ENCODE measurements around the gene CFDP1.
"Not testable (repeated sequence)": the region's sequence is repeated elsewhere in the genome, so short reads cannot be mapped to it uniquely, and the experiment has no call there.

CFDP1 gene

DNA sequence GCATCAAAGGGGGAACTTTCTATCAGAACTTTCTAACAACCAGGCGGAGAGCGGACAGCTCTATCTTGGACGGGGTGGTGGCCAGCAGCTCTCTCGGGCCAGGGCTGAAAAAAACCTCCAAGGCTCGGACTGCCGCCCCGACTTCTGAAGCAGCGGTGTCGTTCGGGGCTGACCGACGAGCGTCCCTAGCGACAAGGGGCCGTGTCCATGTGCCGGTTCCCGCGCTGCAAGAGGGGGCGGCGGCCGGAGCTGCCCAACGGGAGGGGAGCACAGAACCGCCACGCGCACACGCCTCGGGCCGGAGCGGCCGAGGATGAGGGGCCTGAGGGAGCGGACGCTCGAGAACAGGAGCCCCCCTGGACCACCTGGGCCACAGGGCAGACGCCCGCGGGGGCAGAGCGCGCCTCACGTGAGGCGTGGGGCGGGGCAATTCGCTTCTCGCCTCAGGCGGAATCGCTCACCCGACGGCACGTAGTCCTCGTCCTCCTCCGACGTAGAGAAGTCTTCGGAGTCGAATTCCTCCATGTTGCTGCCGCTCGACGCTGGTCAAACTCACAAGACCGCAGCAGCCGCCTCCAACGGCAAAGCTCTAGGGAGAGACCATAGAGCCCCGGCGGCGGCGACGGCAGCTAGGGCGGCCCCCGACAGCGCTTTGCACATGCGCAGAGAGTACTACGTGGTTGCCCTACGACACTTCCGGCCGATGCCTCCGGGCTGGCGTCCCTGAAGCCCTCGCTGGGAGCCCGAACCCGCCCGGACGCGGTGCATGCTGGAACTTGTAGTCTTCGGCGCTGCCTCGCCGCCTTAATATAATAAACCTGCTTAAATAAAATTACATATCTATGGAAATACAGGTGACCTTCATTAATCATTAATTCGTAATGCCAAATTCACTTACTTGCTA lies at the start of gene CFDP1:
Gene CFDP1 (minus strand): TSS at position 676 of the 904 bp plus-strand sequence. CDS start 151 bp downstream, at position 525.
- DNase-seq (ENCODE audit: low read depth) = peak; percentile 59

GRCh38 chr16:75482434-75483205 lies 49.3 kb upstream of the CFDP1 start:
- no peak for DNase-seq (ENCODE audit: low read depth)

GRCh38 chr16:75481475-75481874 lies 48.2 kb upstream of the CFDP1 start:
- DNase-seq (ENCODE audit: low read depth) = no peak

DNA sequence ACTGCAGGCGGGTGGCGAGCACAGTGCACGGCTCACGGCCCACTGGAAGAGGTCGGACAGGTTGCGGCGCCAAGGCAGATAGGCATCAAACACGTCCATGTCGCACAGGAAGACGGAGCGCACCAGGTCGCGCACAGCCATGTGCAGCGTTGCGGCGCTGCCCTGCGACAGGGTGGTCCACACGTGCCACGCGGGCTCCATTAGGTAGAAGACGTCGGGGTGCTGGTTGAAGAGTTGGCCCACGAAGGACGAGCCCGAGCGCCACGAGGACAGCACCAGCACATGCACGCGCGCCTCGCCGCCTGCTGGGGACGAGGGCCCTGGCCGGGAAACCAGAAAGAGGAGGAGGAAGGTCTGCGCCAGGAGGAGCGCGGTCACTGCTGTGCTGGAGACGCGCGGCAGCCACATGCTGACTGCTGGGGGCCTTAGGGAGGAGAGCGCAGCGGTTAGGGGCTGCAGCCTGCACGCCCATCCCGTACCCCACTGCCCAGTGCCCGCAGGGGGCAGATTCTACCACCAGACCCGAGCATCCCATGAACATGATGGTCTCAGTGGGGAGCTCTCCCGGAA lies 46.2 kb upstream of the CFDP1 start:
- no peak for DNase-seq (ENCODE audit: low read depth)

DNA sequence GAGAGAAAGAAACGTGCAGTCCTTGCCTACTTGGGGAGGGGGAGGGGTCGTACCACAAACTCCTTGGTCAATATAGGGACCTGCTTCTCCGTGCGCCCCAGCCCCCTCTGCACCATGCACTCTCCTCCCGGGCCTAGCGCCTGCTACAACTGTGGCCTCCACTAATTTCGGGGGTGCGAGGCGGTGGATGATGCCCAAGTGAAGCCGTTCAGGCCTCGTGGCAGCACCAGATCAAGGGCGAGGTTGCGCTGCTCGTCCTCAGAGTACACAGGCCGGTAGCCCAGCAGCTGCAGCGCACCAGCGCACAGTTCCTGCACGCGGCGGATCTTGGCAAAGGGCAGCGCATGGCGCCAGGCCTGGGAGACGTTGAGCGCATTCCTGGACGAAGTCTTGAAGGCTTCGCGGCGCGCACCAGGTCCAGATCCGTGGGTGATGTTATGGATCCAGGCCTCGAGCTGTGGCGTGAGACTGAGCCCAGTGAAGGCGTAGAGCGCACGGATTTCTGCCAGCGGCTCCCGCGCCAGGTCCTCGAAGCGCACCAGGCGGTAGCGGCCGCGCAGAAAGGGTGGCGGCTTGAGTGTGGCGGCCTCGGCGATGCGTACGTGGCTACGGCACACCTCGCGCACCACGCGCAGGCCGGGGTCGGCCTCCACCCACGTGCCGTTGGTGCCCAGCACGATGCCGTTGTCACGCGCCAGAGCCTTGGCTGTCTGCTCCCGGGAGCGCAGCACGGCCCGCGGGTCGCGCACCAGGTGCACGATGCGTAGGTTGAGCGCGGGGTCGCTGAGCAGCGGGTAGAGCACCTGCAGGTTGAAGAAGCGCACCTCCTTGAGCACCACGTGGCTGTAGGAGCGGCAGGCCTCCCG lies 45.4 kb upstream of the CFDP1 start:
- no peak for DNase-seq (ENCODE audit: low read depth)

- DNase-seq (ENCODE audit: low read depth) = no peak
Observed at GRCh38 chr16:75477680-75478473, 44.6 kb upstream of the CFDP1 start.

DNA sequence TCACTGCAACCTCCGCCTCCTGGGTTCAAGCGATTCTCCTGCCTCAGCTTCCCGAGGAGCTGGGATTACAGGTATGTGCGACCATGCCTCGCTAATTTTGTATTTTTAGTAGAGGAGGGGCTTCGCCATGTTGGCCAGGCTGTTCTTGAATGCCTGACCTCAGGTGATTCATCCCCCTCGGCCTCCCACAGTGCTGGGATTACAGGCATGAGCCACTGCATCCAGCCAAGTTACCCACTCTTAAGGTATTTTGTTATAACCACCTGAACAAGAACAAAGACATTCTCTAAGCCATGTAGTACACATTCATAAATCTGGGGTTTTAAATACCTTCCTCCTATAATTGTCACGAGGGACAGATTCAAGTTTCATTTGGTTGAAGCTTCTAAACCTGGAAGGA lies 43.5 kb upstream of the CFDP1 start:
- no peak for DNase-seq (ENCODE audit: low read depth)

DNA sequence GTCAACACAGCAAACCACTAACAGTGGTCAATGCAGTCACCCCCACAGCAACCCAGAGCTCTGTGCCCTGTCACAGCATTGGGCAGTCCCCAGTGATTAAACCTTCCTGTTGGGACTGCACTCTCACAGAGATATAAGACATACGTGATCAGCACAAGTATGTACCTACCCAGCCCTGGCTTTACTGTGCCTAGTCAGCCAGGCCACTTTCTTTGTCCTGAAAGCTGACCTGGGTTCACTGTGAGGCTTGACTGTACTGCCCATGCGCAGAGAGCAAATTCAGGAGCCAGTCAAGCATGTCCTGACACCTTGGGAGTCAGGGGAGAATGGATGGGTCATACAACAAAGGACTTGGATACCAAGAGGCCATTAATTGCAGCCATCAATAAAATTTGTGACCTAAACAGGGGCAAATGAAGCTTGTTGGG lies 42.1 kb upstream of the CFDP1 start:
- DNase-seq (ENCODE audit: low read depth) = no peak

GRCh38 chr16:75472908-75473877 lies 39.9 kb upstream of the CFDP1 start:
- DNase-seq (ENCODE audit: low read depth) = no peak

GRCh38 chr16:75471723-75472633 lies 38.7 kb upstream of the CFDP1 start:
- no peak for DNase-seq (ENCODE audit: low read depth)

DNA sequence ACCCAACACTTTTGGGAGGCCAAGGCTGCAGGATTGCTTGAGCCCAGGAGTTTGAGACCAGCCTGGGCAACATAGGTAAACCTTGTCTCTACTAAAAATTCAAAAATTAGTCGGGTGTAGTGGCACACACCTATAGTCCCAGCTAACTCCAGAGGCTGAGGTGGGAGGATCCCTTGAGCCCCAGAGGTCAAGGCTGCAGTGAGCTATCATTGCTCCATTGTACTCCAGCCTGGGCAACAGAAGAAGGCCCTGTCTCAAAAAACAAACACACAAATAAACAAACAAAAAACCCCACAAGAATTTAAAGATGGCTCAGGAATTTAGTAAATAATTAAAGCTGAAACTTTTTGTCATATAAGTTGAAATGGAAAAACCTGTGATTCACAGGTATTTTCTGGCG lies 33.5 kb upstream of the CFDP1 start:
- DNase-seq (ENCODE audit: low read depth) = no peak

DNA sequence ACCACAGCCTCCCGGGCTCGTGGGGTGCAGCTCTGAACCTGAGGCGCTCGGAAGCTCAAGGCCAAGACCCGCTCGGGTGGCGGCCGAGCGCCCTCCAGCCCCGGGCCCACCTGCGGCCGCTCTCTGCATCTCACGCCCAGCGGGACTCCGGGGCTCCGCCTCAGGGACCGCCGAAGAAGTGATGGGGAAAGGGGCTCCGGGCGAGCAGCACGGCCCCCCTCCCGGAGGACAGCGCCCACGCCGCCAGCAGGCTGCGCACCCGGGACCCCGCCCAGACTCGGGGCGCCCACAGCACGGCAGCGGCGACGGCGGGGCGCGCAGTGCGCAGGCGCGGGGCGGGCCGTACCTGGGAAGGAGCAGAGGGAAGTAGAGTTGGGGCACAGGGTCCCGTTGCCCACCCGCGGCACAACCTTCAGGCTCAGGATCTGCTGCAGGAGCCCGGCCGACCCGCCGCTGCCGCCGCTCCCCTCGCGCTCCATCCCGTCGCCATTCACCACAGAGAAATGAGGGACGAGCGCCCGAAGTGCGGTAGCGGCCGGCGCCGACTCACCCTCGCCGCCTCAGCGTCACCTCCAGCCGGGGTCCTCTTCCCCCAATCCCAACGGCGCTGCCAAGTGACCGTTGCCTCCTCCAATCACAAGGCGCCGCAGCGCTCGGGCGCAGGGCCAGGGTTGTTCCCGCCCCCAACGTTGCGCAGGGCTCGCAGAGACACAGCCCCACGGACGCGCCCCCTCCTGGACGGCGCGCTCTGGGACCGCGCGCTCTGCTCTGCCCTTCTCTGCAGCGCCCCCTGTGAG lies 31.0 kb upstream of the CFDP1 start, which contains the start of gene TMEM170A:
Gene TMEM170A (minus strand): TSS at position 568 of the 797 bp plus-strand sequence. CDS start 89 bp downstream, at position 479.
- DNase-seq (ENCODE audit: low read depth) = peak; percentile 83

DNA sequence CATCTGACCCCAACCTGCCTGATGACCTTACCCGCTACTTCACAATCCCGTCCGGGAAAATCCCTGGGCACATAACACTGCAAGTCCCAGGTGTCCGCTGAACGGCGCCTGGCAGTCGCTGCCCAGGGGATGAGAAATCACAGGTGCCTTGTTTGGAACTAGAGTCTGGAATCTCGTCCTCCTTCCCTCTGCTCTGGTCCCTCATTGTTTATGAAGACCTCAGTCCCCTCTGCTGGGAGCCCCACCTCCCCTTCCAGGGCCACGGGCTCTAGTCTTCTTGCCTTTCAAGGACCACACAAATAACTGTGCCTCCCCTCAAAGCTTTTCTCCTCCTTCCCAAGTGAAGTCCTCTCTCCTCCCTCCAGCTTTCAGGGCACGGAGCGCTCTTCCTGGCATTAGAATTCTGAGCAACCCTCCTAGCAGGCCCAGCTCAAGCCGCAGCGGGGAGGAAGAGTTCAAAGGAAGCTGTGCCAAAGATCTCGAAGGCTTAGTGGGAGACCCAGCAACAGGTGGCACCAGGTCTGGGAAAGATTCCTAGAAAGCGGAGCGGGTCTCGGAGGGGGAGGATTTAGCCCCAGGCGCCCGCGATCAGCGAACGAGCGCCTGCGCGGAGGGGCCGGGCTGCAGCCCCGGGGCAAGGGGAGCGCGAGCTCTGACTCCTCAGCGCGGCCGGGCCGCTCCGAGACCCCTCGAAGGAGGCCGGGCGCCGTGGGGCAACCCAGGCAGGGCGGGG lies 30.3 kb upstream of the CFDP1 start:
- not testable (repeated sequence) for DNase-seq (ENCODE audit: low read depth)

DNA sequence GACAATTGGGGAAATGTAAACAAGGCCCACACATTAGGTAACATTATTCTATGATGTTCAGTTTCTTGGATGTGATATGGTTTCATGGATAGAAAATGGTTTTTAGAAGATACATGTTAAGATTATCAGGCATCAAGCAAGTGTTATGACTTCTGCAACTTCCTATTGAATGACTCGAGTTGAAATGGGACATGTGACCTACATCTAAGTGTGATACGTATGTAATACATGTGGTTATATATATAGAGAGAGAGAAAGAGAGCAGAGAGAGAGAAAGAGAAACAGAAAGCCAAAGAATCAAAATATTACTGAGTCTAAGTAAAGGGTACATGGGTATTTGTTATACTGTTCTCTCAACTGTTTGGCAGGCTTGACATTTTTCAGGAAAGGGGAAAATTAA lies 29.5 kb upstream of the CFDP1 start:
- no peak for DNase-seq (ENCODE audit: low read depth)

GRCh38 chr16:75461575-75461974 lies 28.3 kb upstream of the CFDP1 start:
- no peak for DNase-seq (ENCODE audit: low read depth)

DNA sequence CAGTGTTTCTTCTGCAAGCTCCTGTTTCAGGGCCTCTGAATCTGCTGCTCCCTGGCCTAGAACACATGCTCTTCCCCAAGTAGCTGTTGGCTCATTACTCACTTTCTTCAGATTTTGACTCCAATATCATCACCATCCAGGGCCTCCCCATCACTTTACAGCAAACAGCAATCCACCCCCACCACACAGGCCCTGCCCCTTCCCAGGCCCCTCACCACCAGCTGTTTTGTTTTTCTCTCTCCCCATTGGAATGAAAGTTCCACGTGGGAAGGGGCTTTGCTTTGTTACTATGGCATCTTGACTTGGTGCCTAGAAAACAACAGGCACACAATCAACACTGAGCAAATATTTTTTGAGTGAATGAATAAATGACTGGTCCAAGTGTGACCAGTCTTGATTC lies 27.1 kb upstream of the CFDP1 start:
- DNase-seq (ENCODE audit: low read depth) = no peak

DNA sequence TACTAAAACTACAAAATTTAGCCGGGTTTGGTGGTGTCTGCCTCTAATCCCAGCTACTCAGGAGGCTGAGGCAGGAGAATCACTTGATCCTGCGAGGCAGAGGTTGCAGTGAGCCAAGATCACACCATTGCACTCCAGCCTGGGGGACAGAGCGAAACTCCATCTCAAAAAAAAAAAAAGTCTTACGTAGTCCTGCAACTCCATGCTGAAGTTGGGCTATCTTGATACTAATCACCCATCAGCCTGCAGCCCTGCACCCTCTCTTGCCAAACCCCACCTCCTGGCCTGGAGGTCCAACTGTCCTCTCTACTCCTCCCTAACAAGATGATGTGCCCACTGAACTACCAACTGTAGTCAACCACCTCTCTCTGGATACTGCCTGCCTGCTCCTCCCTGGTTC lies 26.4 kb upstream of the CFDP1 start:
- no peak for DNase-seq (ENCODE audit: low read depth)

Measured in GM04503 (cell line).